ENCODE data around the gene PCDHB5.
"Not testable (repeated sequence)": the region's sequence is repeated elsewhere in the genome, so short reads cannot be mapped to it uniquely, and the experiment has no call there.

The PCDHB5 gene

DNA sequence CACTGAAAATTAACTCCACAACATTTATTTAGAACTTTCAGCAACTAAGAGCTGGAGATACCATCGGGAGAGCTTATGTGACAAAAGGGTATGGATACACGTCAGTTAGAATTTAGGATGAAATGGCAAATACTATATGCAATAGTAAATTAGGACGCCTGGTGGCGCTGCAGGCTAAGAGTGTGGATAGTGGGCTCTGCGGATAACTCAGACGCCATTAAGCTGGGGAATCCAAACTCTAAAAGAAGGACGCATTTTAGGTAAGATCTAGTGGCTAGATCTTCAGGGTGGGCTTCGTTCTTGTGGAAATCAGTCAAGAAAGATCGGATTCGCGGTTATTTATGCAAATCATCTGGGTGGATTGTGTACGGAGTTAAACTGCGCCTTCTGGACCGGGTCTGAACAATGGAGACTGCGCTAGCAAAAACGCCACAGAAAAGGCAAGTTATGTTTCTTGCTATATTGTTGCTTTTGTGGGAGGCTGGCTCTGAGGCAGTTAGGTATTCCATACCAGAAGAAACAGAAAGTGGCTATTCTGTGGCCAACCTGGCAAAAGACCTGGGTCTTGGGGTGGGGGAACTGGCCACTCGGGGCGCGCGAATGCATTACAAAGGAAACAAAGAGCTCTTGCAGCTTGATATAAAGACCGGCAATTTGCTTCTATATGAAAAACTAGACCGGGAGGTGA lies at the start of gene PCDHB5:
Gene PCDHB5, plus strand, starts transcription at position 177 of the 688 bp plus-strand sequence. Its CDS starts 229 bp downstream, at position 406.
- DNase-seq, result peak; percentile 11

DNA sequence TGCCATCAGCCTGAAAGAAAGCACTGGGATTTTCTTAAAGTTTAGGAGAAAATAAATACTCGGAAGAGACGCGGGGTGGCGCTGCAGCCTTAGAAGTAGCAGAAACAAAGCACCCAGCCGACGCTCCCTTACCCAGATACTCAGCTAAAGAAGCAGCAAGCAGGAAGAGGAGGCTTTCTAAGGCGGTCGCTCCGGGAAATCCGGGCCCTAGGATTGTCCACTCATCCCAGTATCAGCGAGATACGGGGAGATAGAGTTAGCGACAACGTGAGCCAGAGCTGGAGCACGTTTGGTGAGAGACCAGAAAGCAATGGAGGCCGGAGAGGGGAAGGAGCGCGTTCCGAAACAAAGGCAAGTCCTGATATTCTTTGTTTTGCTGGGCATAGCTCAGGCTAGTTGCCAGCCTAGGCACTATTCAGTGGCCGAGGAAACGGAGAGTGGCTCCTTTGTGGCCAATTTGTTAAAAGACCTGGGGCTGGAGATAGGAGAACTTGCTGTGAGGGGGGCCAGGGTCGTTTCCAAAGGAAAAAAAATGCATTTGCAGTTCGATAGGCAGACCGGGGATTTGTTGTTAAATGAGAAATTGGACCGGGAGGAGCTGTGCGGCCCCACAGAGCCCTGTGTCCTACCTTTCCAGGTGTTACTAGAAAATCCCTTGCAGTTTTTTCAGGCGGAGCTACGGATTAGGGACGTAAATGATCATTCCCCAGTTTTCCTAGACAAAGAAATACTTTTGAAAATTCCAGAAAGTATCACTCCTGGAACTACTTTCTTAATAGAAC lies 40.3 kb upstream of the PCDHB5 start, which contains the start of gene PCDHB2:
Gene PCDHB2, plus strand, starts transcription at position 135 of the 782 bp plus-strand sequence. Its CDS starts 176 bp downstream, at position 311.
- DNase-seq, result no peak

DNA sequence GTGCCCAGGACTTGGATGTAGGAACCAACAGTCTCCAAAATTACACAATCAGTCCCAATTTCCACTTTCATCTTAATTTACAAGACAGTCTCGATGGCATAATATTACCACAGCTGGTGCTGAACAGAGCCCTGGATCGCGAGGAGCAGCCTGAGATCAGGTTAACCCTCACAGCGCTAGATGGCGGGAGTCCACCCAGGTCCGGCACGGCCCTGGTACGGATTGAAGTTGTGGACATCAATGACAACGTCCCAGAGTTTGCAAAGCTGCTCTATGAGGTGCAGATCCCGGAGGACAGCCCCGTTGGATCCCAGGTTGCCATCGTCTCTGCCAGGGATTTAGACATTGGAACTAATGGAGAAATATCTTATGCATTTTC lies 39.8 kb upstream of the PCDHB5 start:
- no peak for DNase-seq

DNA sequence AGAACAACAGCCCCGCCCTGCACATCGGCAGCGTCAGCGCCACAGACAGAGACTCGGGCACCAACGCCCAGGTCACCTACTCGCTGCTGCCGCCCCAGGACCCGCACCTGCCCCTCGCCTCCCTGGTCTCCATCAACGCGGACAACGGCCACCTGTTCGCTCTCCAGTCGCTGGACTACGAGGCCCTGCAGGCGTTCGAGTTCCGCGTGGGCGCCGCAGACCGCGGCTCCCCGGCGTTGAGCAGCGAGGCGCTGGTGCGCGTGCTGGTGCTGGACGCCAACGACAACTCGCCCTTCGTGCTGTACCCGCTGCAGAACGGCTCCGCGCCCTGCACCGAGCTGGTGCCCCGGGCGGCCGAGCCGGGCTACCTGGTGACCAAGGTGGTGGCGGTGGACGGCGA lies 38.8 kb upstream of the PCDHB5 start:
- DNase-seq, result not testable (repeated sequence)

DNA sequence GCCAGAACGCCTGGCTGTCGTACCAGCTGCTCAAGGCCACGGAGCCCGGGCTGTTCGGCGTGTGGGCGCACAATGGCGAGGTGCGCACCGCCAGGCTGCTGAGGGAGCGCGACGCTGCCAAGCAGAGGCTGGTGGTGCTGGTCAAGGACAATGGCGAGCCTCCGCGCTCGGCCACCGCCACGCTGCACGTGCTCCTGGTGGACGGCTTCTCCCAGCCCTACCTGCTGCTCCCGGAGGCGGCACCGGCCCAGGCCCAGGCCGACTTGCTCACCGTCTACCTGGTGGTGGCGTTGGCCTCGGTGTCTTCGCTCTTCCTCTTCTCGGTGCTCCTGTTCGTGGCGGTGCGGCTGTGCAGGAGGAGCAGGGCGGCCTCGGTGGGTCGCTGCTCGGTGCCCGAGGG lies 38.4 kb upstream of the PCDHB5 start:
- not testable (repeated sequence) for DNase-seq

DNA sequence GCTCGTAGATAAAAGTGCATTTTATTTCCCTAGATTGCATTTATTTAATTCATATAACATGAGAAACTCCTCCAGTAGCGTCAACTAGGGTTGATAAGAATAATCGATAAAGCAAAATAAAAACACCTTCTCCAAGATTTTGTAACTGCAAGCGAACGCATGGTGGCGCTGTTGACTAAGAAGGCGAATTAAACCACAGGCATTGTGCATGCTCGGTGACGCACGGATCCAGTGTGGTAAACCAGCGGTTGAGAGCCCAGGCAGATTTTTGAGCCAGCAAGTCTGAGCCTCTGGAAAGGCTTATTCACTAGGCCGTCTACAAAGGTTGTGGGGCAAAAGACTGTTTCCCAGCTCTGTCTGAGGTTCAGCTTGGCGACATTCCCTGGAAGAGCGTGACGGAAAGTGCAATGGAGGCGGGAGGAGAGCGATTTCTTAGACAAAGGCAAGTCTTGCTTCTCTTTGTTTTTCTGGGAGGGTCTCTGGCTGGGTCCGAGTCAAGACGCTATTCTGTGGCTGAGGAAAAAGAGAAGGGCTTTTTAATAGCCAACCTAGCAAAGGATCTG lies 34.7 kb upstream of the PCDHB5 start, which contains the start of gene PCDHB3:
Gene PCDHB3, plus strand, starts transcription at position 231 of the 563 bp plus-strand sequence. Its CDS starts 177 bp downstream, at position 408.
- peak; percentile 44 for DNase-seq

- DNase-seq, result no peak
Measured at GRCh38 chr5:141101059-141101458, 33.9 kb upstream of the PCDHB5 start.

DNA sequence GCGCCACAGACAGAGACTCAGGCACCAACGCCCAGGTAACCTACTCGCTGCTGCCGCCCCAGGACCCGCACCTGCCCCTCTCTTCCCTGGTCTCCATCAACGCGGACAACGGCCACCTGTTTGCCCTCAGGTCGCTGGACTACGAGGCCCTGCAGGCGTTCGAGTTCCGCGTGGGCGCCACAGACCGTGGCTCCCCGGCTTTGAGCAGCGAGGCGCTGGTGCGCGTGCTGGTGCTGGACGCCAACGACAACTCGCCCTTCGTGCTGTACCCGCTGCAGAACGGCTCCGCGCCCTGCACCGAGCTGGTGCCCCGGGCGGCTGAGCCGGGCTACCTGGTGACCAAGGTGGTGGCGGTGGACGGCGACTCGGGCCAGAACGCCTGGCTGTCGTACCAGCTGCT lies 32.9 kb upstream of the PCDHB5 start:
- not testable (repeated sequence) for DNase-seq

DNA sequence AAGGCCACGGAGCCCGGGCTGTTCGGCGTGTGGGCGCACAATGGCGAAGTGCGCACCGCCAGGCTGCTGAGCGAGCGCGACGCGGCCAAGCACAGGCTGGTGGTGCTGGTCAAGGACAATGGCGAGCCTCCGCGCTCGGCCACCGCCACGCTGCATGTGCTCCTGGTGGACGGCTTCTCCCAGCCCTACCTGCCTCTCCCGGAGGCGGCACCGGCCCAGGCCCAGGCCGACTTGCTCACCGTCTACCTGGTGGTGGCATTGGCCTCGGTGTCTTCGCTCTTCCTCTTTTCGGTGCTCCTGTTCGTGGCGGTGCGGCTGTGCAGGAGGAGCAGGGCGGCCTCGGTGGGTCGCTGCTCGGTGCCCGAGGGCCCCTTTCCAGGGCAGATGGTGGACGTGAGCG lies 32.5 kb upstream of the PCDHB5 start:
- not testable (repeated sequence) for DNase-seq

GRCh38 chr5:141105350-141105749 lies 29.7 kb upstream of the PCDHB5 start:
- DNase-seq, result no peak

- no peak for DNase-seq
Measured at GRCh38 chr5:141119250-141119649, 15.8 kb upstream of the PCDHB5 start.

DNA sequence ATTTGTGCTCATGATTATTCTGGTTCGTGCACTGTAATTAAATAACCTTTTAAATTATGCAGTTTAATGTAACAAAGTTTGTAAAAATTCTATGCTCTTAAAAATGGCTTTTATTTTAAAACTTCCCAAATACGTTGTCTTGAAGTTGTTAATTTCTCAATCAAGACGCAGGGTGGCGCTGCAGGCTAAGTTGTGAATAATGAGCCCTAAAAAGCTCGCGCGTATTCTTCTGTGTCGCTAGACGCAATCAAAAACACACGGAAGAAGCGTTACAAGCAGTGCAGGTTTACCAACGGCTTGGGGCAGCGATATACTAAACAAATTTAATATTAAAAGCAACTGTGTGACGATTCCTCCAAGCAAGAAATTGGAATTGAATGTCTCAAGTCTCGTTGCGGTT lies 13.4 kb upstream of the PCDHB5 start, which contains the start of gene PCDHB4:
Gene PCDHB4, plus strand, starts transcription at position 256 of the 400 bp plus-strand sequence. CDS start 181 bp downstream, outside the sequence.
- DNase-seq, result no peak

DNA sequence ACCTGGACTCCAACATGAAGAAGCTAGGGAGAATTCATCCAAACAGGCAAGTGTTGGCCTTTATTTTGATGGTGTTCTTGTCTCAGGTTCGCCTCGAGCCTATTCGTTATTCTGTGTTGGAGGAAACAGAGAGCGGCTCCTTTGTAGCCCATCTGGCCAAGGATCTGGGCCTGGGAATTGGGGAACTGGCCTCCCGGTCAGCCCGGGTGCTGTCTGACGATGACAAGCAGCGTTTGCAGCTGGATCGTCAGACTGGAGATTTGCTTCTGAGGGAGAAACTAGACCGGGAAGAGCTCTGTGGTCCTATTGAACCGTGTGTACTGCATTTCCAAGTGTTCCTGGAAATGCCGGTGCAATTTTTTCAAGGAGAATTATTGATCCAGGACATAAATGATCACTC lies 13.0 kb upstream of the PCDHB5 start:
- DNase-seq, result no peak

DNA sequence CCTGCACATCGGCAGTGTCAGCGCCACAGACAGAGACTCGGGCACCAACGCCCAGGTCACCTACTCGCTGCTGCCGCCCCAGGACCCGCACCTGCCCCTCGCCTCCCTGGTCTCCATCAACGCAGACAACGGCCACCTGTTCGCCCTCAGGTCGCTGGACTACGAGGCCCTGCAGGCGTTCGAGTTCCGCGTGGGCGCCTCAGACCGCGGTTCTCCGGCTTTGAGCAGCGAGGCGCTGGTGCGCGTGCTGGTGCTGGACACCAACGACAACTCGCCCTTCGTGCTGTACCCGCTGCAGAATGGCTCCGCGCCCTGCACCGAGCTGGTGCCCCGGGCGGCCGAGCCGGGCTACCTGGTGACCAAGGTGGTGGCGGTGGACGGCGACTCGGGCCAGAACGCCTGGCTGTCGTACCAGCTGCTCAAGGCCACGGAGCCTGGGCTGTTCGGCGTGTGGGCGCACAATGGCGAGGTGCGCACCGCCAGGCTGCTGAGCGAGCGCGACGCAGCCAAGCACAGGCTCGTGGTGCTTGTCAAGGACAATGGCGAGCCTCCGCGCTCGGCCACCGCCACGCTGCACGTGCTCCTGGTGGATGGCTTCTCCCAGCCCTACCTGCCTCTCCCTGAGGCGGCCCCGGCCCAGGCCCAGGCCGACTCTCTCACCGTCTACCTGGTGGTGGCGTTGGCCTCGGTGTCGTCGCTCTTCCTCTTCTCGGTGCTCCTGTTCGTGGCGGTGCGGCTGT lies 11.4 kb upstream of the PCDHB5 start:
- not testable (repeated sequence) for DNase-seq

DNA sequence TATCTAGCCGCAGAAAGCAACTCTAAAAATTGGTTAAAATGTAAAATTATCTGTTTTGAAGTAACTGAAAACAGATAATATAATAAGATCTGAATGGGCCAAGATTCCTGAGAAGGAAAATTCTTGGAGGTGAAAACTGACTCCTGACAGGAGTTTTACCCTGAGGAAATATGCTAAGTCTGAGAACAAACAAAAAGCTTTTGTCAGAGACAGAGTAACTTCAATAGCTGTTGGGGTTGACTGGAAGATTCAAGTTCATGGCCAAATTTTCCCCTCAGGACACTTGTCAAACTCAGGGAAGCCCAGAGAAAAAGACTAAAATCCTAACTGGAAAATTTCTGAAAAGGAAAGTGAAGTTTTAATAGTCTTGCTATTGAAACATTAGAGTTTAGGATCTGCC lies 7.7 kb upstream of the PCDHB5 start:
- DNase-seq, result no peak

GRCh38 chr5:141135718-141136266 lies 786 bp downstream of the PCDHB5 start:
- DNase-seq, result no peak

- DNase-seq, result not testable (repeated sequence)
Measured at GRCh38 chr5:141137346-141137745, 2.3 kb downstream of the PCDHB5 start.

DNA sequence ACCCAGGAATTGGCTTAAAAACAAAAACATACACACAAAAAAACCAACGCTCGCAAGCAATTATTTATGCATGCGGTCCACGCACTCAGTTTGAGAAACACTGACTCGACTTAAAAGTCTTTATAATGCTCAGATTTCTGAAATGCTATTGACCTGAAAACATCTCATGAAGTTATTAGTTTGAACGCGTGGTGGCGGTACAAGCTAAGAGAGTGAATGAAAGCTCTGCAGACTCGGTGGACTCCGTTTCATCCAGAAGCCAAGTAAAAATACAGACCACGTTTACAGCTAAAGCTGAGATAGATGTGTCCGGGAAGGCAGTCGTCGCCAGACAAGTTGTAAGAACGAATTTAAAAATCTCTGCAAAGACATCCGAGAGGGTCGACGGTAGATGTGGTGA lies 14.8 kb downstream of the PCDHB5 start, which contains the start of gene PCDHB6:
Gene PCDHB6, plus strand, starts transcription at position 246 of the 400 bp plus-strand sequence. CDS start 201 bp downstream, outside the sequence.
- peak; percentile 1 for DNase-seq

DNA sequence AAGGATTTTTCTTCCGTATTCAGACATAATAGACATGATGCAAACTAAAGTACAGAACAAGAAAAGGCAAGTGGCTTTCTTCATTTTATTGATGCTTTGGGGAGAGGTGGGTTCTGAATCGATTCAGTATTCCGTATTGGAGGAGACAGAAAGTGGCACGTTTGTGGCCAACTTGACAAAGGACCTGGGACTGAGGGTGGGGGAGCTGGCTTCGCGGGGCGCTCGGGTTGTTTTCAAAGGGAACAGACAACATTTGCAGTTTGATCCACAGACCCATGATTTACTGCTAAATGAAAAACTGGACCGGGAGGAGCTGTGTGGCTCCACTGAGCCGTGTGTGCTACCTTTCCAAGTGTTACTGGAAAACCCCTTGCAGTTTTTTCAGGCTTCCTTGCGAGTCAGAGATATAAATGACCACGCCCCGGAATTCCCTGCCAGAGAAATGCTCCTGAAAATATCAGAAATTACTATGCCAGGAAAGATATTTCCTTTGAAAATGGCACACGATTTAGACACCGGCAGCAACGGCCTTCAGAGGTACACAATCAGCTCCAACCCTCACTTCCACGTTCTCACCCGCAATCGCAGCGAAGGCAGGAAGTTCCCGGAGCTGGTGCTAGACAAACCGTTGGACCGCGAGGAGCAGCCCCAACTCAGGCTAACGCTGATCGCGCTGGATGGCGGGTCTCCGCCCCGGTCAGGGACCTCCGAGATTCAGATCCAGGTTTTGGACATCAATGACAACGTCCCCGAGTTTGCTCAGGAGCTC lies 15.4 kb downstream of the PCDHB5 start:
- no peak for DNase-seq

GRCh38 chr5:141150993-141151325 lies 16.0 kb downstream of the PCDHB5 start:
- no peak for DNase-seq

DNA sequence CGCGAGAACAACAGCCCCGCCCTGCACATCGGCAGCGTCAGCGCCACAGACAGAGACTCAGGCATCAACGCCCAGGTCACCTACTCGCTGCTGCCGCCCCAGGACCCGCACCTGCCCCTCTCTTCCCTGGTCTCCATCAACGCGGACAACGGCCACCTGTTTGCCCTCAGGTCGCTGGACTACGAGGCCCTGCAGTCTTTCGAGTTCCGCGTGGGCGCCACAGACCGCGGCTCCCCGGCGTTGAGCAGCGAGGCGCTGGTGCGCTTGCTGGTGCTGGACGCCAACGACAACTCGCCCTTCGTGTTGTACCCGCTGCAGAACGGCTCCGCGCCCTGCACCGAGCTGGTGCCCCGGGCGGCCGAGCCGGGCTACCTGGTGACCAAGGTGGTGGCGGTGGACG lies 16.6 kb downstream of the PCDHB5 start:
- DNase-seq, result not testable (repeated sequence)

- not testable (repeated sequence) for DNase-seq
Measured at GRCh38 chr5:141152096-141152495, 17.1 kb downstream of the PCDHB5 start.
